SK-N-SH (cell line): ENCODE results near the gene MYH16. TPM values are rescaled to one million over a fixed set of nuclear protein-coding genes. Genes with fewer than 3 reads are reported as not detected.

Experiments
- CTCF ChIA-PET: fragments of 300-600, 350-600 bp; formaldehyde crosslinking; extraction: SDS; loops from one replicate; lab custom pipeline; 2021; lab: Yijun Ruan, JAX
- POLR2A ChIA-PET: fragments of 350-600 bp; sonication (Branson Sonifier 250); formaldehyde crosslinking; extraction: SDS; loops from one replicate; lab custom pipeline; 2020; ENCODE audit warnings: antibody characterized with exemption, inconsistent platforms; lab: Yijun Ruan, JAX
- DNase-seq: peaks from one replicate; pipeline ENCODE4 v3.0.0; 2012
- H2AFZ ChIP-seq: fragments of 200-600 bp; sonication (generic); 2 replicates; pipeline ENCODE4 v1.8.1; 2016; ENCODE audit warnings: antibody characterized with exemption, mild to moderate bottlenecking, low read depth
- H3F3A ChIP-seq: fragments of 200-600 bp; sonication (generic); replicated peaks from 2 replicates; pipeline ENCODE3; 2016; ENCODE audit warnings: antibody characterized with exemption, mild to moderate bottlenecking; ENCODE audit not compliant: insufficient read depth
- H3K27ac ChIP-seq, 2 experiments: fragments of 200-500 bp in 1 of 2; fragments of 200-600 bp in 1 of 2; sonication (Bioruptor generic) in 1 of 2; sonication (generic), shearing (Covaris generic) in 1 of 2; 2 replicates each; pipeline versions ENCODE4 v1.5.1 to v1.6.1; 2014 to 2016; ENCODE audit warnings: low read depth in 2 of 2, inconsistent platforms in 1 of 2, low read length in 1 of 2, mild to moderate bottlenecking in 1 of 2, mixed read lengths in 1 of 2
- H3K27me3 ChIP-seq: fragments of 200-600 bp; sonication (generic), shearing (Covaris generic); 2 replicates; pipeline ENCODE4 v1.6.1; 2016; ENCODE audit warnings: mixed run types; ENCODE audit not compliant: insufficient read depth
- H3K36me3 ChIP-seq, 2 experiments: fragments of 200-500 bp in 1 of 2; fragments of 200-600 bp in 1 of 2; sonication (Bioruptor generic) in 1 of 2; sonication (generic) in 1 of 2; replicated peaks in 1 of 2; 2 replicates each; pipeline versions ENCODE3 to v1.5.1; 2014 to 2016; ENCODE audit warnings: low read length in 1 of 2, mild to moderate bottlenecking in 1 of 2; ENCODE audit not compliant: insufficient read depth in 2 of 2, control insufficient read depth in 1 of 2
- H3K4me1 ChIP-seq, 2 experiments: fragments of 200-500 bp in 1 of 2; fragments of 200-600 bp in 1 of 2; sonication (Bioruptor generic) in 1 of 2; sonication (generic), shearing (Covaris generic) in 1 of 2; 2 replicates each; pipeline versions ENCODE4 v1.5.1 to v1.6.1; 2014 to 2016; ENCODE audit warnings: low read depth in 1 of 2, low read length in 1 of 2, mixed run types in 1 of 2; ENCODE audit not compliant: insufficient read depth in 2 of 2, control insufficient read depth in 1 of 2
- H3K4me2 ChIP-seq: fragments of 200-600 bp; sonication (generic), shearing (Covaris generic); 2 replicates; pipeline ENCODE4 v1.6.1; 2017; ENCODE audit warnings: mixed run types
- H3K4me3 ChIP-seq, 2 experiments: fragments of 200-500 bp in 1 of 2; fragments of 200-600 bp in 1 of 2; sonication (Bioruptor generic) in 1 of 2; sonication (generic), shearing (Covaris generic) in 1 of 2; 2 replicates each; pipeline versions ENCODE4 v1.5.1 to v1.8.1; 2014 to 2016; ENCODE audit warnings: low read depth in 2 of 2, inconsistent platforms in 1 of 2, low read length in 1 of 2, mild to moderate bottlenecking in 1 of 2, mixed read lengths in 1 of 2, moderate library complexity in 1 of 2
- H3K79me2 ChIP-seq: fragments of 200-600 bp; sonication (generic); 2 replicates; pipeline ENCODE4 v1.8.1; 2017; ENCODE audit warnings: mild to moderate bottlenecking; ENCODE audit not compliant: insufficient read depth
- H3K9ac ChIP-seq: fragments of 200-600 bp; sonication (generic); 2 replicates; pipeline ENCODE4 v1.6.1; 2017; ENCODE audit warnings: mixed run types
- H3K9me2 ChIP-seq: fragments of 200-600 bp; sonication (generic); 2 replicates; pipeline ENCODE4 v1.6.1; 2017; ENCODE audit warnings: mixed run types
- H3K9me3 ChIP-seq: fragments of 200-600 bp; sonication (generic); 2 replicates; pipeline ENCODE4 v1.6.1; 2017; ENCODE audit warnings: mixed run types, mild to moderate bottlenecking, moderate library complexity
- H4K20me1 ChIP-seq: fragments of 200-600 bp; sonication (generic); 2 replicates; pipeline ENCODE4 v1.6.1; 2017; ENCODE audit warnings: mild to moderate bottlenecking, mixed run types; ENCODE audit not compliant: insufficient read depth
- CHD2 ChIP-seq: fragments of 150-350 bp; IDR thresholded peaks from 2 replicates; pipeline ENCODE4 v1.6.1; 2018; ENCODE audit warnings: low read length; ENCODE audit not compliant: partially characterized antibody
- CTCF ChIP-seq: fragments of 200-600 bp; sonication (generic); IDR thresholded peaks from 2 replicates; pipeline ENCODE4 v1.6.1; 2017; ENCODE audit warnings: antibody characterized with exemption, mild to moderate bottlenecking, moderate library complexity
- ELF1 ChIP-seq: IDR thresholded peaks from 2 replicates; pipeline ENCODE4 v1.4.0; 2012
- EP300 ChIP-seq, 2 experiments: IDR thresholded peaks; 2 replicates each; pipeline versions ENCODE4 v1.4.0 to v1.6.1; 2012; ENCODE audit warnings: borderline replicate concordance in 1 of 2, low read depth in 1 of 2, low read length in 1 of 2
- IRF3 ChIP-seq: fragments of 150-350 bp; IDR thresholded peaks from 2 replicates; pipeline ENCODE4 v1.6.1; 2016; ENCODE audit warnings: mild to moderate bottlenecking, low read depth, low read length
- MAX ChIP-seq: IDR thresholded peaks from 2 replicates; pipeline ENCODE4 v1.4.0; 2012; ENCODE audit warnings: low read depth
- MXI1 ChIP-seq: IDR thresholded peaks from 2 replicates; pipeline ENCODE4 v1.6.1; 2012; ENCODE audit warnings: mild to moderate bottlenecking, low read depth, low read length, improper control_type of control experiment
- NFIC ChIP-seq: IDR thresholded peaks from 2 replicates; pipeline ENCODE4 v1.4.0; 2012; ENCODE audit warnings: borderline replicate concordance
- POLR2AphosphoS5 ChIP-seq: IDR thresholded peaks from 2 replicates; pipeline ENCODE4 v1.6.1; 2012; ENCODE audit warnings: low read depth, low read length
- REST ChIP-seq: IDR thresholded peaks from 2 replicates; pipeline ENCODE4 v1.6.1; 2012; ENCODE audit warnings: mild to moderate bottlenecking, low read depth, low read length, moderate library complexity
- SMC3 ChIP-seq: IDR thresholded peaks from 2 replicates; pipeline ENCODE4 v1.6.1; 2012; ENCODE audit warnings: low read depth, low read length, improper control_type of control experiment
- TAF1 ChIP-seq: IDR thresholded peaks from 2 replicates; pipeline ENCODE4 v1.6.1; 2012; ENCODE audit warnings: low read depth, mild to moderate bottlenecking, low read length, moderate library complexity, borderline replicate concordance
- USF1 ChIP-seq: IDR thresholded peaks from 2 replicates; pipeline ENCODE4 v1.4.0; 2012; ENCODE audit warnings: low read depth, borderline replicate concordance
- USF2 ChIP-seq: fragments of 150-350 bp; IDR thresholded peaks from 2 replicates; pipeline ENCODE4 v1.6.1; 2017; ENCODE audit warnings: antibody characterized with exemption, low read length, low read depth, borderline replicate concordance
- YY1 ChIP-seq: IDR thresholded peaks from 2 replicates; pipeline ENCODE4 v1.4.0; 2012; ENCODE audit warnings: low read depth, mild to moderate bottlenecking
- ZBTB33 ChIP-seq: IDR thresholded peaks from 2 replicates; pipeline ENCODE4 v1.4.0; 2012; ENCODE audit warnings: low read depth, borderline replicate concordance
- WGBS: methylation state at CpG from one replicate; pipeline ENCODE4 v1.1.6; 2017; ENCODE audit warnings: low lambda C conversion rate; 5-methylcytosine and 5-hydroxymethylcytosine counted together
- polyA plus RNA-seq, 3 experiments: library from polyadenylated mRNA; depleted of rRNA; stranded (reverse); fragments of >200 nt; gene quantifications; 2 replicates each; pipeline ENCODE4 v1.2.3, GENCODE V29; 2012

MYH16 gene
- polyA plus RNA-seq, 1 of the 3 experiments (the other 2 are of a cell fraction): 0.41 TPM

- Histone ChIP-seq H3K27me3 (no peaks in the 10 kb centered on the region), H3K79me2 (no peaks in the 10 kb centered on the region), H3K9ac (no peak overlapping the region), H3K4me1 (peaks cover 0 to 12% of the 10 kb centered on the region in 2 experiments; a peak in 2 of 4 replicates), H3K27ac (no peak overlapping the region), H3K9me3 (no peaks in the 10 kb centered on the region), H2AFZ (no peak overlapping the region), H3K36me3 (no peaks in the 10 kb centered on the region), H3F3A (peaks cover 12% of the 10 kb centered on the region), H3K4me2 (no peak overlapping the region), H3K4me3 (no peak overlapping the region), H3K9me2 (no peaks in the 10 kb centered on the region), H4K20me1 (no peaks in the 10 kb centered on the region)
- CTCF ChIA-PET: no interaction called here
- no peak for DNase-seq
- TF ChIP-seq IRF3 (no peak), YY1 (no peak), USF1 (no peak), ZBTB33 (no peak), POLR2AphosphoS5 (no peak), NFIC (no peak), EP300 (IDR thresholded peaks at IDR 0.05; ENCODE audit: borderline replicate concordance in 1 of 2, low read depth in 1 of 2, low read length in 1 of 2) (no peak), SMC3 (no peak), REST (no peak), CHD2 (no peak), USF2 (no peak), MAX (no peak), ELF1 (no peak), CTCF (no peak), MXI1 (no peak), TAF1 (no peak)
- POLR2A ChIA-PET: no interaction called here
- WGBS: 66% methylated on average over 5 of the region's 5 CpGs
These were observed 28.8 kb upstream of the MYH16 start for GRCh38 chr7:99243751-99244337.
